Stimulated activated CD4-positive, alpha-beta T cell treated with anti-CD3 and anti-CD28 coated beads, Interleukin-4, amount 100 ng/mL, for 4 hours (primary cell): ENCODE results near the gene BTBD1.

ENCODE experiments used
- DNase-seq, 2 experiments: peaks; one replicate each; pipeline ENCODE4 v3.0.0-alpha.2; 2020

BTBD1 gene

DNA sequence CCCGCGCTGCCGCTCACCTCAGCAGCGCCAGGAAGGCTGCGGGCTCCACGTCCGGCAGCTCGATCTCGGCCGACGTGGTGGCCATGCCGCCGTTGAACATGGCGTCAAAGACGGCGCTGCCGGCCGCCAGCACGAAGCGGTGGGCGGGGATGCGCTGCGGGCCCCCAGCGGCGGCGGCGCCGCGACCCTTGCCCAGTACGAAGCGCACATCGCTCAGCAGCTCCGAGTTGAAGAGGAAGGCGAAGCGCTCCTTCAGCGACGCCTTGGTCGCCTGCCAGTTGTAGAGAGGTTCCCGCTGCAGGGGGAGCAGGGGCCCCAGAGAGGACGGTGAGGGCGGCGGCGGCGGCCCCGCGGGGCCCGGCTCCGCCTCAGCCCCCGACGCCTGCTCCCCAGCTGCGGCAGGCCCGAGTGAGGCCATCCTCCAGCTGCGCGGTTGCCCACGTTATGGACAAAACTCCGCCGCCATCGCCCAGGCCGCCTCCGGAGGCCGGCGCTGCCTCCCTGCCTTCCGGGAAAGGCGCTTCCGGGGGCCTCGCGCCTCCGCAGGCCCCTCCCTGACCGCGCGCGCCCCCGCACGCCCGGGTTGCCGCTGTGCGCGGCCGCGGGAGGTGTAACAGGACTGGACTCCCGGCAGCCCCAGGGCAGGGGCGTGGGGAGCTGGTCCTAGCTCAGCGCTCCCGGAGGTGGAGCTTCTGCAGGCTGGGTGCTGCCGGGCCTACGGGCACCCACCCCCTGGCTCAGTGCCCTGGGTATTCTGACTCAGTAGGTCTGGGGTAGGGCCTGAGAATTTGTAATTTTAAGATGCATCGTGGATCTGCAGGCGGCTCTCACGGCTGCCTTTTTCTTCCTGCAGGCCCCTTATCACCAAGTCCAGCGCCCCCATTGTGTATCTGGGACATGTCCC lies at the start of gene BTBD1:
Gene BTBD1 (minus strand): TSS at position 519 of the 904 bp plus-strand sequence. CDS start 101 bp downstream, at position 418.
- DNase-seq, result peak; percentile 88 to 90

- DNase-seq, result no peak
Measured at GRCh38 chr15:83115831-83116565, 48.9 kb upstream of the BTBD1 start.

- DNase-seq, result no peak
Measured at GRCh38 chr15:83115410-83115809, 48.4 kb upstream of the BTBD1 start.

DNA sequence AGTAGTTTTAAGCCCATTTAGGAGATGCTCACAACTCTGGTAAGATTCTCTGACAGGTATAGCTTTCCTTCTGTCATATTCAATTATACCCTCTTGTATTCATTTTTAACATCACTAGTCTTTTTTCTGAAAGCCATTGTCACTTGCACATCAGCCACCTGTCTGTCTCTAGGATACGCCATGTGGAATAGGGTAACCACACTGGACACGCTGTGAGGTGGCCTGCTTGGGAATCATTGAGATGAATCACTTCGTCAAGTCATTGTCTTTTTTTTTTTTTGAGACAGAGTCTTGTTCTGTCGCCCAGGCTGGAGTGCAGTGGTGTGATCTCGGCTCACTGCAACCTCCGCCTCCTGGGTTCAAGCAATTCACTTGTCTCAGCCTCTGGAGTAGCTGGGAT lies 47.8 kb upstream of the BTBD1 start:
- DNase-seq, result no peak

GRCh38 chr15:83113881-83114674 lies 47.0 kb upstream of the BTBD1 start:
- no peak for DNase-seq

- DNase-seq, result no peak
Measured at GRCh38 chr15:83112956-83113299, 45.9 kb upstream of the BTBD1 start.

DNA sequence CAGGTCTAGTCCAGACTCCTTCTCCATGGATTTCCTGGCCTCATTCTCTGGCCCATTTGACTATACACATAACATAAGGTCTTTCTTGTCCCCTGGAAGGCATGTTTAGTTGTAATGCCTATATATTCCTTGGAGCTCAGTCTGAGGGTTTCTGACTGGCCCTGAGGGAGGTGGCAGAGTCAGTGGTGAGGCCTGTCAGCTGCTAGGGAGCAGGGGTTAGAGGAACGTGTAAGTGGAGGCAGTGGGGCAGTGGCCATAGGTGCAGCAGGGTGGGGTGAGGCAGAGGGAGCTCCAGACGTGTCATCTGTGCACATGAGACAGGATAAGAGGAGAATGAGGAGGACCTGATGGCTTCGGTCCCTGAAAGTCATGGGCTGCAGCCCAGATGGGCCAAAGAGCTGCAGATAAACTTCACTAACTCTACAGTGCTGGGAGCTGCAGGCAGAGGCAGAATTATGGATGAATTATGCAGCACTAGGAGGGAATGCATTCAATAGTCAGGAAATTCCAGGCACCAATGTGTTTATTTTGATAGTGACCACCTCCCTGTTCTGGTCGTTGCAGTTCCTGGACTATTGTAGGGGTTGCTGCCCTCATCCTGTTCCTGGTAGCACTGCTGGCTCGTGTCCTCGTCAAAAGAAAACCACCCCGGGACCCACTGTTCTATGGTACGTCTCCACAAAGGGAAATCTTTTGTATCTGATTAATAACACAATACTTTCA lies 45.3 kb upstream of the BTBD1 start:
- DNase-seq, result no peak

DNA sequence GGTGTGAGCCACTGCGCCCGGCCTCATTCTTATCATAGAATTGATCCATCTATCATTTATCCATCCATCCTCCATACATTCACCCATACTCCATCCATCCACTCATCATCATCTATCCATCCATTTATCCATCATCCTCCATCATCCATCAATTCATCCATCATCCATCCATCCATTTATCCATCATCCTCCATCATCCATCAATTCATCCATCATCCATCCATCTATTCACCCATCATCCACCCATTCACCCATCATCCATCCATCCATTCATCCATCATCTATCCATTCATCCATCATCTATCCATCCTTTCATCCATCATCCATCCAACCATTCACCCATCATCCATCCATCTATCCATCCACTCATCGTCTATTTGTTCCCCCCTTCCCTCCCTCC lies 44.1 kb upstream of the BTBD1 start:
- no peak for DNase-seq

GRCh38 chr15:83110381-83110780 lies 43.3 kb upstream of the BTBD1 start:
- no peak for DNase-seq

DNA sequence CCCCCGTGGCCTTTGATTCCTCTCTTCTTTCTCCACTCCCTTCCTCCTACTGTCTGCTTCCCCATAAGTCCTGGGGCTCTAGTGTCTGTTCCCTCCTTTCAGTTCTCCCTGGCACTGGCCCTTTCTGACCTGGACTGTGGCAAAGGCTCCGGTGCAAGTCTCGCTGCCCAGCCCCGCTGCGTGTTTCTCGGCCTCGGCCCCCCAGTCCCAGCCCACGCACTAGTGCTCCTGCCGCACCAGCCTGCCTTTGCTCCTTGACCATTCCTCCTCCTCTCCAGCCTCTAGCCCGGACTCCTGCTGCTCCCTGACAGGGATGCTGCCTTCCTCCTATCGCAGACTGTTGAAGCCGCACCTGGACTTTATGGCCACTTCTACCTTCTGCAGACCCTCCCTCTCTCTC lies 42.5 kb upstream of the BTBD1 start:
- DNase-seq, result no peak

- no peak for DNase-seq
Measured at GRCh38 chr15:83108266-83109219, 41.5 kb upstream of the BTBD1 start.

- no peak for DNase-seq
Measured at GRCh38 chr15:83107841-83108181, 40.8 kb upstream of the BTBD1 start.

DNA sequence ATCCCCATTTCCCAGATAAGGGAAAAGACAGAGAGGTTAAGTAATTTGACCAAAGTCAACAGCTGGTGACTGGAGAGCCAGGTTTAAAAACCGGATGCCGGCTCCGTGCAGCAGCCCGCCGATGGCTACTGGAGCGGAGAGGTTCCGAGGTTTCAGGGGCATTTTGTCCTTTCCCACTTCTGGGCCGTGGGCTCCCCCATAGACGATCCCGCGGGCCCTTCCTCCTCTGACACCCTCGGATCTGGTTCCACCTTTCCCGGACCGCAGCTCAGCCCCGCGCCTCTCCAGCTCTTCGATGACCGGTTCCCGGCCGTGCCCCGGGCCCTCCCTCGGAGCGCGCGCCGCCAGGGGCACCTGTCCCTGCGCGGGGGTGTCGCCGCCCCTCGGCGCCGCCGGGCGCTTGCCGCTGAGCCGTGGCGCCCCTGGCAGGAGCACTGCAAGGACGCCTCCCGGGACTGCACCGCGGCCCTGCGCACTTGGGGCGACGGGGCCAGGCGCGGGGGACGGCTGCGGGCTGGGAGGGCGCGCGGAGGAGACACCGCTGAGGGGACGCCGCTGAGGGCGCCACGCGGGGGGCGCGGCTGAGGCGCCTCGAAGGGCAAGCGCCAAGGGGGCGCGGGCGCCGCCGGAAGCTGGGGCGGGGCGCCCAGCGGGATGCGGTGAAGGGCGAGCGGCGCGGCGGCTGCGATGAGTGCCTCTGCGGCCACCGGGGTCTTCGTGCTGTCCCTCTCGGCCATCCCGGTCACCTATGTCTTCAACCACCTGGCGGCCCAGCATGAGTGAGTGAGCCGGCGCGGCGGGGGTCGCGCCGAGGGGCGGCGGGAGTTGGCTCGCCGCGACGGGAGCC lies 40.2 kb upstream of the BTBD1 start, which contains the start of gene TM6SF1:
Gene TM6SF1 (plus strand): TSS at position 652 of the 847 bp plus-strand sequence. CDS start 36 bp downstream, at position 688.
- peak in 1 of 2 experiments; percentile 8 for DNase-seq

DNA sequence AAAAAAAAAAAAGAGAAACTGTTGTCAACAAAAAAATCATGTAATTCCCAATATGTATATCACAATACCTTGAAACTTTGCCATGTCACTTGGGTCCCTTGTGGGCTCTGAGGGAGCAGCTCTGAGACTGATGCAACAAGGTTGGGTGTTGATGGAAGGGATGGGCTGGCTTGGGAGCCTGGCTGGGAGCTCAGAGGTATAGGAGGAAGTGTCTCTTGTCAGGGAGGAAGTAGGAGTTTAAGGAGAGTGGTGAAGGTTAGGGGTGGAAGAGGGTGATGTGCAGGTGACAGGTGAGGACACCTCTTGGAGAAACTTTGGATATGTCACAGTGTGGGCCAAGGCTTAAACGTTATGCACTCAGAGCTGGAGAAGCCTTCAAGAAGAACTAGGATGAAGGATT lies 38.4 kb upstream of the BTBD1 start:
- DNase-seq, result no peak

- DNase-seq, result no peak
Measured at GRCh38 chr15:83104141-83104540, 37.1 kb upstream of the BTBD1 start.

DNA sequence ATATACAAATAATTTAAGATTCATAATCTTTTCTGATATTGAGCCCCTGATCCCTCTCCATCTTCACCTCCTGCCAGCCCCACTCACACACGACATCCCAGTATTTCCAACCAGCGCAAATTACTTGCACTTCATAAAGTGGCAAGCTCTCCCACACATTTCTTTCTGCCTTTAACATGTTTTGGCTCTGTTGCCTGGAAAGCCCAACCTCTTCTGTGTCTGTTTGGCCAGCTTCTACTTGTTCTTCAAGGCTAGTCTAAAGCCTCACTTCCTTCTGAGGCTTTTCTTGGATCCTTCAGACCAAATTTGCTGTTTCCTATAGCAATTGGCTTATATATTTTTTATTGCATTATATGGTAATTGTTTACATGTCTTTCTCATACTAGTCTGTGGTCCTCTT lies 35.3 kb upstream of the BTBD1 start:
- DNase-seq, result no peak

DNA sequence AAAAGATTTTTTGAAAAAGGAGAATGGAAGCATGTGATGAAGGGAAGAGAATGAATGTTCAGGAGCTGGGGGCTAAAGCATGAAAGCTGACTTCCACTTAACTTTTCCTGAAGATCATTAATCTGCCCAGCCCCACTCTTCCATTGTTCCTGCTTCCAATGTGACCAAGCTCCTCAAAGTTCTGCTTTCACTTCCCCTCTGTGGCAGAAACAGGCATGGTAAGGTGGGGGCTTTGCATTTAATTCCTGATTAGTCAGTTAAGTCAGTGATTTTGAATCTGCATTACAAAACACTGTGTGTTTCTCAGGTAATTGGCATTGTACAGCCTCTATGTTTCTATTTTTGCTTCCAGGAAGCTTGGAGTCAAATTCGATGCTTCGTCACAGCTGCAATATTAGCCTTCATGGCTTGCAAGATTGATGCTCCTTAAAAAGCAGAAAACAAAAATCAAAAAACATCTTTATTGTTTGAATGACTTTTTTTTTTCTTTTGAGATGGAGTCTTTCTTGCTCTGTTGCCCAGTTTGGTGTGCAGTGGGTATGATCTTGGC lies 33.1 kb upstream of the BTBD1 start:
- no peak for DNase-seq

DNA sequence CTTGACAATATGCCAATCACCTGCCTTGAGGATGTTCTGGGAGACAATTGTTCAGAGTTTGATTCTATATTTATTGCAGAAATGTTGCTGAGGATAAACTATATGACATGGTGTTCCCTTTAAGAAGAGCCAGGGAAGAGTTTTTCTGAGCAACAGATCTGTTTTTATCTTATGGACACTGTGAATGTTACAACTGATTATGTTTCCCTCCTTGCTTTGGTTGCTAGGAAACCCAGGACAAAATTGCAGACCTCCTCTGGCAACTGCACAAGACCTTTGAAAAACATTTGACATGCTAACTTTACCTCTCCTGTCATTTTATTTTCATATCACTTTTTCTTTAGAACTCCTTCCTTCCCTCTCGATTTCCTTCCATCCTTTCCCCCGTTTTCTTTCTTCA lies 32.2 kb upstream of the BTBD1 start:
- no peak for DNase-seq

DNA sequence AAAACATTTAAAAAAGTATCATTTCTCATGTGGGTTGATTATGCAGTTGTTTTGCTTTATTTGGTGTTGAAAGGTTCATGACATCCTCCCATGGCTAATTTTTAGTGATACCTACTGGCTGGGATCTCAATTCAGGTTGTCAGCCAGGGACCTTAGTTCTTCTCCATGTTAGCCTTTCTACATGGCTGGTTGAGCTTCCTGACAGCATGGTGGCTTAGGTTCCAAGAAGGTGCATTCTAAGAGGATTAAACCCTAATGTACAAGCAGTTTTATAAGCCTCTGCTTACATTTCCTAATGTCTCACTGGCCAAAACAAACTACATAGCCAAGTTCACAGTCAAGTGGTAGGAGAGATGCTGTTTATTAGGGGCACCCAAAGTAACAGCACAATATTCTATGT lies 31.0 kb upstream of the BTBD1 start:
- DNase-seq, result no peak

- DNase-seq, result no peak
Measured at GRCh38 chr15:83094583-83094982, 27.5 kb upstream of the BTBD1 start.
